HepG2 (cell line): ENCODE measurements around the gene SCN4B. TPM values are rescaled to one million over a fixed set of nuclear protein-coding genes. Genes with fewer than 3 reads are reported as not detected.
A peak's percentile ranks its signal among the peaks of the same experiment; 100 is the strongest.

Experiments used
- ATAC-seq: fragments of 200-7000 bp; cut with Tn5 transposase; 3 replicates; pipeline ENCODE4 v1.9.1; 2020; ENCODE audit warnings: mild to moderate bottlenecking, moderate library complexity
- BruUV-seq: library from RNA; stranded (reverse); fragments of 400-500 nt; replicated peaks from 2 replicates; lab custom pipeline; 2021; lab: Mats Ljungman, UMichigan
- CTCF ChIA-PET: fragments of 300-600 bp; formaldehyde crosslinking; extraction: SDS; loops from one replicate; lab custom pipeline; 2021; ENCODE audit warnings: low total read pairs, inconsistent platforms, low intra/inter-chr PET ratio; lab: Yijun Ruan, JAX
- POLR2A ChIA-PET: fragments of 350-600 bp; sonication (Branson Sonifier 250); formaldehyde crosslinking; loops from one replicate; lab custom pipeline; 2020; ENCODE audit warnings: antibody characterized with exemption, inconsistent platforms; lab: Yijun Ruan, JAX
- DNase-seq: peaks from one replicate; pipeline ENCODE4 v3.0.0-alpha.2; 2015; ENCODE audit warnings: low spot score
- FAIRE-seq: peaks from 3 replicates; lab custom pipeline; 2011; peaks lifted over from hg19 to GRCh38; lab: Jason Lieb, UNC
- H2AFZ ChIP-seq: one replicate; pipeline ENCODE4 v1.6.1; 2011; ENCODE audit warnings: low read length, inconsistent platforms
- H3K27ac ChIP-seq: fragments of 300-600 bp; 3 replicates; pipeline ENCODE4 v1.8.0; 2011; ENCODE audit warnings: mixed run types, mild to moderate bottlenecking, mixed read lengths, low read length, inconsistent platforms; ENCODE audit not compliant: insufficient read depth; ENCODE audit errors: extremely low read length
- H3K27me3 ChIP-seq, 2 experiments: fragments of 200-600 bp in 1 of 2; 2 replicates in 1 of 2; 3 replicates in 1 of 2; pipeline versions ENCODE4 v1.6.0 to v1.8.0; 2011; ENCODE audit warnings: low read length in 2 of 2, mild to moderate bottlenecking in 2 of 2, moderate library complexity in 2 of 2, inconsistent platforms in 1 of 2; ENCODE audit not compliant: insufficient read depth in 2 of 2, control insufficient read depth in 1 of 2
- H3K36me3 ChIP-seq, 2 experiments: fragments of 200-600 bp in 1 of 2; replicated peaks in 1 of 2; 2 replicates in 1 of 2; 3 replicates in 1 of 2; pipeline versions ENCODE4 v1.5.1 to v1.8.0; 2011; ENCODE audit warnings: low read length in 2 of 2, inconsistent platforms in 1 of 2; ENCODE audit not compliant: insufficient read depth in 2 of 2, control insufficient read depth in 1 of 2
- H3K4me1 ChIP-seq: 2 replicates; pipeline ENCODE4 v1.5.1; 2012; ENCODE audit warnings: low read length, inconsistent platforms; ENCODE audit not compliant: insufficient read depth
- H3K4me2 ChIP-seq: 2 replicates; pipeline ENCODE4 v1.6.0; 2011; ENCODE audit warnings: low read depth, low read length, inconsistent platforms
- H3K4me3 ChIP-seq, 3 experiments: fragments of 200-600 bp in 1 of 3; sonication (generic), shearing (Covaris generic) in 1 of 3; replicated peaks in 1 of 3; 2 replicates each; pipeline ENCODE4 v1.5.1; 2011 to 2016; ENCODE audit warnings: low read length in 3 of 3, inconsistent platforms in 2 of 3, low read depth in 2 of 3, mild to moderate bottlenecking in 2 of 3, control low read depth in 1 of 3, mixed read lengths in 1 of 3; ENCODE audit not compliant: insufficient read depth in 1 of 3
- H3K79me2 ChIP-seq: one replicate; pipeline ENCODE4 v1.6.1; 2011; ENCODE audit warnings: low read length, inconsistent platforms; ENCODE audit not compliant: insufficient read depth
- H3K9ac ChIP-seq: 2 replicates; pipeline ENCODE4 v1.6.0; 2011; ENCODE audit warnings: mild to moderate bottlenecking, low read depth, low read length, inconsistent platforms; ENCODE audit not compliant: insufficient read depth
- H3K9me3 ChIP-seq: 2 replicates; pipeline ENCODE4 v1.5.1; 2012; ENCODE audit warnings: mild to moderate bottlenecking, low read length
- H4K20me1 ChIP-seq: 2 replicates; pipeline ENCODE4 v1.6.0; 2011; ENCODE audit warnings: inconsistent platforms, mild to moderate bottlenecking, low read length, moderate library complexity; ENCODE audit not compliant: insufficient read depth
- FOSL2 ChIP-seq: sonication (generic); formaldehyde crosslinking; IDR thresholded peaks from 2 replicates; pipeline ENCODE4 v1.4.0; 2020; ENCODE audit warnings: missing genetic modification reagents
- FOXP1 ChIP-seq, 2 experiments: fragments of 450-650 bp in 1 of 2; IDR thresholded peaks; 2 replicates each; pipeline ENCODE4 v1.6.1; 2017 to 2018; ENCODE audit warnings: antibody characterized with exemption in 1 of 2
- GATAD2A ChIP-seq: IDR thresholded peaks from 2 replicates; pipeline ENCODE4 v1.6.1; 2016
- RARA ChIP-seq: IDR thresholded peaks from 2 replicates; pipeline ENCODE4 v1.6.1; 2016; ENCODE audit warnings: missing genetic modification reagents, missing compliant biosample characterization
- SAP130 ChIP-seq: IDR thresholded peaks from 2 replicates; pipeline ENCODE4 v1.6.1; 2016; ENCODE audit warnings: low read depth
- SOX13 ChIP-seq, 3 experiments: fragments of 450-650 bp in 1 of 3; sonication (generic) in 1 of 3; formaldehyde crosslinking in 1 of 3; IDR thresholded peaks in 2 of 3; conservative IDR thresholded peaks in 1 of 3; 2 replicates each; pipeline versions ENCODE4 v1.5.0 to v1.6.1; 2016 to 2020; ENCODE audit warnings: antibody characterized with exemption in 1 of 3, mild to moderate bottlenecking in 1 of 3, missing compliant biosample characterization in 1 of 3, missing genetic modification reagents in 1 of 3, moderate library complexity in 1 of 3
- SOX5 ChIP-seq: IDR thresholded peaks from 2 replicates; pipeline ENCODE4 v1.6.1; 2016; ENCODE audit warnings: borderline replicate concordance
- SOX6 ChIP-seq, 2 experiments: fragments of 450-650 bp in 1 of 2; sonication (generic) in 1 of 2; formaldehyde crosslinking in 1 of 2; IDR thresholded peaks; 2 replicates each; pipeline versions ENCODE4 v1.4.0 to v1.6.1; 2017 to 2020; ENCODE audit warnings: antibody characterized with exemption in 1 of 2, mild to moderate bottlenecking in 1 of 2, missing genetic modification reagents in 1 of 2
- TBX3 ChIP-seq: fragments of 450-650 bp; IDR thresholded peaks from 2 replicates; pipeline ENCODE4 v1.6.1; 2017; ENCODE audit warnings: antibody characterized with exemption, mild to moderate bottlenecking, inconsistent platforms, borderline replicate concordance
- TOPORS ChIP-seq: sonication (generic); formaldehyde crosslinking; IDR thresholded peaks from 2 replicates; pipeline ENCODE4 v1.8.0; 2023; ENCODE audit warnings: mild to moderate bottlenecking, missing genetic modification reagents
- ZBTB38 ChIP-seq: sonication (generic); formaldehyde crosslinking; IDR thresholded peaks from 2 replicates; pipeline ENCODE4 v1.5.1; 2020; ENCODE audit warnings: mild to moderate bottlenecking, missing genetic modification reagents
- ZFYVE20 ChIP-seq: sonication (generic); formaldehyde crosslinking; IDR thresholded peaks from 2 replicates; pipeline ENCODE4 v1.8.0; 2023; ENCODE audit warnings: low read depth, mild to moderate bottlenecking, moderate library complexity, missing genetic modification reagents, borderline replicate concordance
- ZNF136 ChIP-seq: sonication (generic); formaldehyde crosslinking; IDR thresholded peaks from 2 replicates; pipeline ENCODE4 v1.8.1; 2022; ENCODE audit warnings: low read depth, mild to moderate bottlenecking, moderate library complexity, missing genetic modification reagents
- ZNF20 ChIP-seq: sonication (generic); formaldehyde crosslinking; IDR thresholded peaks from 2 replicates; pipeline ENCODE4 v1.4.0; 2020; ENCODE audit warnings: mild to moderate bottlenecking, moderate library complexity, missing genetic modification reagents
- WGBS: methylation state at CpG from one replicate; pipeline ENCODE4 v1.1.6; 2017; ENCODE audit warnings: low lambda C conversion rate; 5-methylcytosine and 5-hydroxymethylcytosine counted together
- in situ Hi-C: cut with HindIII; loops from 2 replicates; pipeline ENCODE4 v1.10.0; 2017; ENCODE audit warnings: low pct_unique_long_range_greater_than_20kb; ENCODE audit not compliant: extremely low pct_ligation_motif_present
- intact Hi-C: fragments of 100-400 bp; cut with micrococcal nuclease; formaldehyde crosslinking; loops from one replicate; pipeline ENCODE4 v1.10.0; 2022; ENCODE audit not compliant: unreplicated experiment
- polyA plus RNA-seq, 8 experiments: library from polyadenylated mRNA; depleted of rRNA in 3 of 8; stranded (reverse) in 7 of 8; unstranded in 1 of 8; fragments of >200 nt; fragmentation: Illumina TruSeq in 4 of 8; extraction: Trizol in 4 of 8; gene quantifications; 2 replicates each; pipeline versions ENCODE4 v1.2.1 to v1.2.3, GENCODE V29; 2011 to 2016; ENCODE audit warnings: low read depth in 4 of 8, missing spikeins in 1 of 8, mixed read lengths in 1 of 8; ENCODE audit not compliant: insufficient read depth in 1 of 8
- total RNA-seq, 5 experiments: library from RNA; depleted of rRNA; stranded (reverse); fragments of >200 nt; fragmentation: Illumina TruSeq; extraction: Trizol; gene quantifications; 2 replicates each; pipeline ENCODE4 v1.2.3, GENCODE V29; 2016; ENCODE audit warnings: low read depth in 1 of 5
- TF ChIP-seq, protein P1 (sequence below): sonication (generic); formaldehyde crosslinking; conservative IDR thresholded peaks from 2 replicates; pipeline ENCODE4 v1.4.0; 2020; ENCODE audit warnings: mild to moderate bottlenecking, missing genetic modification reagents, moderate library complexity
- TF ChIP-seq, protein P2 (sequence below): sonication (generic); formaldehyde crosslinking; IDR thresholded peaks from 2 replicates; pipeline ENCODE4 v1.4.0; 2020; ENCODE audit warnings: missing genetic modification reagents, mild to moderate bottlenecking, borderline replicate concordance
- TF ChIP-seq, protein P3 (sequence below): sonication (generic); formaldehyde crosslinking; IDR thresholded peaks from 2 replicates; pipeline ENCODE4 v1.5.0; 2020; ENCODE audit warnings: mild to moderate bottlenecking, missing genetic modification reagents, borderline replicate concordance

Gene SCN4B
- total and polyA plus RNA-seq, 2 of the 13 experiments (the other 11 are each of a cell fraction or from before 2014, with no cell fraction given), result 0.04 to 0.29 TPM

DNA sequence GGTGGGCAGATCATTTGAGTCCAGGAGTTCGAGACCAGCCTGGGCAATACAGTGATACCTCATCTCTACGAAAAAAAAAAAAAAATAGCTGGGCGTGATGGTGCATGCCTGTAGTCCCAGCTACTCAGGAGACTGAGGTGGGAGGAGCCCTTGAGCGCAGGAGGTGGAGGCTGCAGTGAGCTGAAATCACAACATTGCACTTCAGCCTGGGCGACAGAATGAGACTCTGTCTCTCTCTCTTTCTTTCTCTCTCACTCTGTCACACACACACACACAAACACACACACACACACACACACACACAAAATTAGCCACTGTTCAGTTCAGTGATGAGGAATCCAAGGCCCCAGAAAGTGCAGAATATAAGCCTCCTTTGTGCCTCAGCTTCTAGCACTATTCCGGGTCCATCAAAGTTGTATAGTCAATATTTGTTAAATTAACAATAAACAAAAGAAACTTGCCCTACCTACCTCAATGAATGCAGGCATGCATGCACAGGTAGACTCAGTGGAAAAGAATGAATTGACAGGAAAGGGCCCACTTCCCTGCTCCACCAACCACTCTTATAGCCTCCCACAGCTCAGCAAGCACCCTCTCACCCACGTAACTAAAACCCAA, 62.0 kb downstream of the SCN4B start:
- Histone ChIP-seq H4K20me1 (no peaks in the 10 kb centered on the region), H3K27me3 (peaks cover 0 to 7% of the 10 kb centered on the region in 2 experiments; a peak in 1 of 5 replicates), H3K4me3 (no peak overlapping the region), H2AFZ (no peak overlapping the region), H3K79me2 (no peaks in the 10 kb centered on the region), H3K4me2 (peak overlapping the region; percentile 45; the same call in 1 of the 2 replicates), H3K27ac (no peak overlapping the region), H3K4me1 (peaks cover 82% of the 10 kb centered on the region), H3K9me3 (peaks cover 12% of the 10 kb centered on the region), H3K36me3 (no peaks in the 10 kb centered on the region), H3K9ac (no peak overlapping the region)
- in situ Hi-C loops, result no loop called here
- ATAC-seq (no peak; the same call in 1 of the 3 replicates), FAIRE-seq (no peak), DNase-seq (peak; percentile 52)
- intact Hi-C loops, result no loop called here
- no TSS peak for BruUV-seq
- POLR2A ChIA-PET, result no interaction called here
- WGBS, result 29% methylated on average over 7 of the region's 7 CpGs
- CTCF ChIA-PET, result no interaction called here
- peak; percentile 23; the same call in 1 of the 2 replicates for TF ChIP-seq RARA
- TF ChIP-seq ZNF136 (CRISPR knock-in tag), result no peak
- no peak for TF ChIP-seq TOPORS
- no peak for TF ChIP-seq FOXP1 (IDR thresholded peaks at IDR 0.05)
- TF ChIP-seq FOXP1 (CRISPR knock-in tag; IDR thresholded peaks at IDR 0.05), result peak; percentile 14; the same call in 1 of the 2 replicates
- TF ChIP-seq ZFYVE20 (CRISPR knock-in tag), result no peak
- TF ChIP-seq GATAD2A, result no peak
- 0 out of 2 replicates have a peak, but pooled peaks have one; percentile 34 for TF ChIP-seq ZBTB38
- 0 out of 2 replicates have a peak, but pooled peaks have one; percentile 8 for TF ChIP-seq SAP130 (CRISPR knock-in tag)
- peak; percentile 56 for TF ChIP-seq SOX5
- 0 out of 2 replicates have a peak, but pooled peaks have one; percentile 25 for TF ChIP-seq TBX3
- no peak for TF ChIP-seq ZNF20
- TF ChIP-seq, protein P1, sequence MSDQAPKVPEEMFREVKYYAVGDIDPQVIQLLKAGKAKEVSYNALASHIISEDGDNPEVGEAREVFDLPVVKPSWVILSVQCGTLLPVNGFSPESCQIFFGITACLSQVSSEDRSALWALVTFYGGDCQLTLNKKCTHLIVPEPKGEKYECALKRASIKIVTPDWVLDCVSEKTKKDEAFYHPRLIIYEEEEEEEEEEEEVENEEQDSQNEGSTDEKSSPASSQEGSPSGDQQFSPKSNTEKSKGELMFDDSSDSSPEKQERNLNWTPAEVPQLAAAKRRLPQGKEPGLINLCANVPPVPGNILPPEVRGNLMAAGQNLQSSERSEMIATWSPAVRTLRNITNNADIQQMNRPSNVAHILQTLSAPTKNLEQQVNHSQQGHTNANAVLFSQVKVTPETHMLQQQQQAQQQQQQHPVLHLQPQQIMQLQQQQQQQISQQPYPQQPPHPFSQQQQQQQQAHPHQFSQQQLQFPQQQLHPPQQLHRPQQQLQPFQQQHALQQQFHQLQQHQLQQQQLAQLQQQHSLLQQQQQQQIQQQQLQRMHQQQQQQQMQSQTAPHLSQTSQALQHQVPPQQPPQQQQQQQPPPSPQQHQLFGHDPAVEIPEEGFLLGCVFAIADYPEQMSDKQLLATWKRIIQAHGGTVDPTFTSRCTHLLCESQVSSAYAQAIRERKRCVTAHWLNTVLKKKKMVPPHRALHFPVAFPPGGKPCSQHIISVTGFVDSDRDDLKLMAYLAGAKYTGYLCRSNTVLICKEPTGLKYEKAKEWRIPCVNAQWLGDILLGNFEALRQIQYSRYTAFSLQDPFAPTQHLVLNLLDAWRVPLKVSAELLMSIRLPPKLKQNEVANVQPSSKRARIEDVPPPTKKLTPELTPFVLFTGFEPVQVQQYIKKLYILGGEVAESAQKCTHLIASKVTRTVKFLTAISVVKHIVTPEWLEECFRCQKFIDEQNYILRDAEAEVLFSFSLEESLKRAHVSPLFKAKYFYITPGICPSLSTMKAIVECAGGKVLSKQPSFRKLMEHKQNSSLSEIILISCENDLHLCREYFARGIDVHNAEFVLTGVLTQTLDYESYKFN, result 0 out of 2 replicates have a peak, but pooled peaks have one; percentile 15
- no peak for TF ChIP-seq SOX13 (IDR thresholded peaks at IDR 0.05)
- peak in 1 of 2 experiments; percentile 62; a peak in 1 of 4 replicates for TF ChIP-seq SOX13 (CRISPR knock-in tag; conservative IDR thresholded peaks at IDR 0.05 in 1 of 2, IDR thresholded peaks at IDR 0.05 in 1 of 2)
- no peak for TF ChIP-seq SOX6 (IDR thresholded peaks at IDR 0.05)
- TF ChIP-seq SOX6 (CRISPR knock-in tag; IDR thresholded peaks at IDR 0.05), result peak; percentile 75
- TF ChIP-seq FOSL2, result peak; percentile 55
- TF ChIP-seq, protein P2, sequence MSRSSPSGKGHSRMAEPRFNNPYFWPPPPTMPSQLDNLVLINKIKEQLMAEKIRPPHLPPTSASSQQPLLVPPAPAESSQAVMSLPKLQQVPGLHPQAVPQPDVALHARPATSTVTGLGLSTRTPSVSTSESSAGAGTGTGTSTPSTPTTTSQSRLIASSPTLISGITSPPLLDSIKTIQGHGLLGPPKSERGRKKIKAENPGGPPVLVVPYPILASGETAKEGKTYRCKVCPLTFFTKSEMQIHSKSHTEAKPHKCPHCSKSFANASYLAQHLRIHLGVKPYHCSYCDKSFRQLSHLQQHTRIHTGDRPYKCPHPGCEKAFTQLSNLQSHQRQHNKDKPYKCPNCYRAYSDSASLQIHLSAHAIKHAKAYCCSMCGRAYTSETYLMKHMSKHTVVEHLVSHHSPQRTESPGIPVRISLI (CRISPR knock-in tag), result peak; percentile 17; the same call in 1 of the 2 replicates
- TF ChIP-seq, protein P3, sequence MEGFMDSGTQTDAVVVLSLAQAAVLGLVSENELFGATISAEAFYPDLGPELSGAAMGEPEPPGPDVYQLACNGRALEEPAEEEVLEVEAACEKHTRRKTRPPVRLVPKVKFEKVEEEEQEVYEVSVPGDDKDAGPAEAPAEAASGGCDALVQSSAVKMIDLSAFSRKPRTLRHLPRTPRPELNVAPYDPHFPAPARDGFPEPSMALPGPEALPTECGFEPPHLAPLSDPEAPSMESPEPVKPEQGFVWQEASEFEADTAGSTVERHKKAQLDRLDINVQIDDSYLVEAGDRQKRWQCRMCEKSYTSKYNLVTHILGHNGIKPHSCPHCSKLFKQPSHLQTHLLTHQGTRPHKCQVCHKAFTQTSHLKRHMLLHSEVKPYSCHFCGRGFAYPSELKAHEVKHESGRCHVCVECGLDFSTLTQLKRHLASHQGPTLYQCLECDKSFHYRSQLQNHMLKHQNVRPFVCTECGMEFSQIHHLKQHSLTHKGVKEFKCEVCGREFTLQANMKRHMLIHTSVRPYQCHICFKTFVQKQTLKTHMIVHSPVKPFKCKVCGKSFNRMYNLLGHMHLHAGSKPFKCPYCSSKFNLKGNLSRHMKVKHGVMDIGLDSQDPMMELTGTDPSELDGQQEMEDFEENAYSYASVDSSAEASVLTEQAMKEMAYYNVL (CRISPR knock-in tag), result 0 out of 2 replicates have a peak, but pooled peaks have one; percentile 43
